Neural progenitor cell (in vitro differentiated cells): ENCODE data around the gene MSRB1. TPM values are rescaled to one million over a fixed set of nuclear protein-coding genes. Genes with fewer than 3 reads are reported as not detected.

Source experiments
- DNase-seq: peaks from one replicate; pipeline ENCODE4 v3.0.0-alpha.2; 2016; ENCODE audit warnings: low spot score
- H2AFZ ChIP-seq: fragments of 200-600 bp; sonication (generic); replicated peaks from 2 replicates; pipeline ENCODE4 v1.6.1; 2016; ENCODE audit warnings: antibody characterized with exemption
- H3F3A ChIP-seq: fragments of 200-600 bp; sonication (generic); 2 replicates; pipeline ENCODE4 v1.6.1; 2016; ENCODE audit warnings: antibody characterized with exemption, low read depth
- H3K27ac ChIP-seq: fragments of 200-600 bp; sonication (generic); 2 replicates; pipeline ENCODE4 v1.5.1; 2016; ENCODE audit warnings: mild to moderate bottlenecking
- H3K27me3 ChIP-seq: fragments of 200-600 bp; sonication (generic); 2 replicates; pipeline ENCODE4 v1.6.1; 2016; ENCODE audit warnings: mild to moderate bottlenecking, moderate library complexity
- H3K36me3 ChIP-seq: fragments of 200-600 bp; sonication (generic); 2 replicates; pipeline ENCODE4 v1.5.1; 2016
- H3K4me1 ChIP-seq: fragments of 200-600 bp; sonication (generic); 2 replicates; pipeline ENCODE4 v1.6.1; 2016; ENCODE audit warnings: mixed run types
- H3K4me2 ChIP-seq: fragments of 200-600 bp; sonication (generic); 2 replicates; pipeline ENCODE4 v1.6.1; 2016
- H3K4me3 ChIP-seq: fragments of 200-600 bp; sonication (generic); 2 replicates; pipeline ENCODE4 v1.5.1; 2016
- H3K79me2 ChIP-seq: fragments of 200-600 bp; sonication (generic); 2 replicates; pipeline ENCODE4 v1.6.1; 2016; ENCODE audit warnings: low read depth
- H3K9ac ChIP-seq: fragments of 200-600 bp; sonication (generic); 2 replicates; pipeline ENCODE4 v1.6.1; 2016
- H3K9me3 ChIP-seq: fragments of 200-600 bp; sonication (generic); 2 replicates; pipeline ENCODE4 v1.5.1; 2016; ENCODE audit warnings: low read depth
- H4K20me1 ChIP-seq: fragments of 200-600 bp; sonication (generic); 2 replicates; pipeline ENCODE4 v1.6.1; 2016; ENCODE audit warnings: low read depth
- H3K27ac Mint-ChIP-seq: 3 replicates; pipeline ENCODE4 v1.8.0; 2021; ENCODE audit warnings: mixed read lengths
- H3K27me3 Mint-ChIP-seq: 2 replicates; pipeline ENCODE4 v1.8.0; 2022; ENCODE audit warnings: low read depth, mild to moderate bottlenecking, inconsistent platforms, moderate library complexity, mixed read lengths; ENCODE audit not compliant: insufficient read depth
- H3K36me3 Mint-ChIP-seq: 3 replicates; pipeline ENCODE4 v1.8.0; 2021; ENCODE audit warnings: mixed read lengths
- H3K4me1 Mint-ChIP-seq: 3 replicates; pipeline ENCODE4 v1.8.0; 2021; ENCODE audit warnings: mixed read lengths
- H3K4me3 Mint-ChIP-seq: 3 replicates; pipeline ENCODE4 v1.8.0; 2021; ENCODE audit warnings: mild to moderate bottlenecking, moderate library complexity, mixed read lengths
- H3K9me3 Mint-ChIP-seq: 3 replicates; pipeline ENCODE4 v1.8.0; 2020; ENCODE audit warnings: mixed read lengths
- EZH2 ChIP-seq: fragments of 200-600 bp; sonication (generic); IDR thresholded peaks from 2 replicates; pipeline ENCODE4 v1.6.1; 2017; ENCODE audit warnings: antibody characterized with exemption, mild to moderate bottlenecking, moderate library complexity
- EZH2phosphoT487 ChIP-seq: fragments of 200-600 bp; sonication (generic); IDR thresholded peaks from 2 replicates; pipeline ENCODE4 v1.6.1; 2017; ENCODE audit warnings: antibody characterized with exemption
- total RNA-seq: library from RNA; depleted of rRNA; stranded (reverse); fragments of >200 nt; gene quantifications from 2 replicates; pipeline ENCODE4 v1.2.3, GENCODE V29; 2015; ENCODE audit warnings: low replicate concordance
- TF ChIP-seq, protein P1 (sequence below): fragments of 200-600 bp; sonication (generic); IDR thresholded peaks from 2 replicates; pipeline ENCODE4 v1.5.1; 2017; ENCODE audit warnings: antibody characterized with exemption, mild to moderate bottlenecking

The MSRB1 gene
- total RNA-seq, 1 donor from 2014 or later: 26.9 TPM

DNA sequence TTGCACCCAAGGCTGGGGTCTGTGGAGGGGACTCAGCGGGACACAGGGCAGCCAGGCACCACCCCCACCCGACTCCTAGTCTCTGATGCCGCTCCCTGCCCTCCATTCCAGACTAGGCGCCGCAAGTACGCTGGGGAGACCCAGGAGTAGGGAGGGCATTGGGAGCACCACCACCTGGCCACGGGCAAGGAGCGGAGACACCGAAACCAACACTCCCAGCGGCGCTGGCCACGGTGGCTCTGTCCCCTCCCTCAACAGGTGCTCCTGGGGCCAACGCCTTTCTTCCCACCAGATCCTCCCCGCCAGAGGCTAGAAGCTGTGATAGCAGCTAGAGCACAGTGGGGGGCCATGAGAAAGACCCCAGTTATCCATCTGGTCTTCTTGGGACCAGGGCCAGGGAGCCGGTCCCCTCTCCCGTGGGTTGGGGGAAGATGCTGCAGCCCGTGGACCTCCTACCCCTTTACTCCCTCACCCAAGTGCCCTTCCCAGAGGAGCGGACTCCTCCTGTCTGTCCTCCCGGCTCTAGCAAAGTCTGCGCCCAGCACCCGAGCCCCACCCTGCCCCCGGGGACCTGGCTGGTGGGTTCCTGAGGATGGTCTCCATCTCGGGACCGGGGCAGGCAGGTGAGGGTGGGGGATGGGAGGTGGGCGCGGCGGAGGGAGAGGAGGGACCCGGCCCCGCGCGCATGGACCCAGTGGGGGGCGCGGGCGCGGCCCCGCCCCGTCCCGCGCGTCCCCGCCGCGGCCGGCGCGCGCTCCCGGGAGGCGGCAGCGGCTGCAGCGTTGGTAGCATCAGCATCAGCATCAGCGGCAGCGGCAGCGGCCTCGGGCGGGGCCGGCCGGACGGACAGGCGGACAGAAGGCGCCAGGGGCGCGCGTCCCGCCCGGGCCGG, 46.5 kb upstream of the MSRB1 start, which contains the start of gene SYNGR3:
Gene SYNGR3, plus strand, starts transcription at position 762 of the 892 bp plus-strand sequence. CDS start 133 bp downstream, outside the sequence.
- H3K4me1 Mint-ChIP-seq: peaks cover 22% of the 10 kb centered on the region
- Histone ChIP-seq H3K27me3 (peaks cover 58% of the 10 kb centered on the region), H3K4me3 (peak within 1 kb of the TSS; percentile 55), H3K4me1 (peaks cover 17% of the 10 kb centered on the region), H3K79me2 (peaks cover 11% of the 10 kb centered on the region), H3K9ac (no peak within 1 kb of the TSS), H3K9me3 (no peaks in the 10 kb centered on the region), H2AFZ (peak within 1 kb of the TSS; percentile 45), H4K20me1 (peaks cover 24% of the 10 kb centered on the region), H3F3A (peaks cover 49% of the 10 kb centered on the region), H3K36me3 (no peaks in the 10 kb centered on the region), H3K27ac (no peak within 1 kb of the TSS), H3K4me2 (peak within 1 kb of the TSS; percentile 84)
- H3K27ac Mint-ChIP-seq: no peak within 1 kb of the TSS
- TF ChIP-seq EZH2: peak; percentile 39
- TF ChIP-seq EZH2phosphoT487: peak; percentile 38
- TF ChIP-seq, protein P1, sequence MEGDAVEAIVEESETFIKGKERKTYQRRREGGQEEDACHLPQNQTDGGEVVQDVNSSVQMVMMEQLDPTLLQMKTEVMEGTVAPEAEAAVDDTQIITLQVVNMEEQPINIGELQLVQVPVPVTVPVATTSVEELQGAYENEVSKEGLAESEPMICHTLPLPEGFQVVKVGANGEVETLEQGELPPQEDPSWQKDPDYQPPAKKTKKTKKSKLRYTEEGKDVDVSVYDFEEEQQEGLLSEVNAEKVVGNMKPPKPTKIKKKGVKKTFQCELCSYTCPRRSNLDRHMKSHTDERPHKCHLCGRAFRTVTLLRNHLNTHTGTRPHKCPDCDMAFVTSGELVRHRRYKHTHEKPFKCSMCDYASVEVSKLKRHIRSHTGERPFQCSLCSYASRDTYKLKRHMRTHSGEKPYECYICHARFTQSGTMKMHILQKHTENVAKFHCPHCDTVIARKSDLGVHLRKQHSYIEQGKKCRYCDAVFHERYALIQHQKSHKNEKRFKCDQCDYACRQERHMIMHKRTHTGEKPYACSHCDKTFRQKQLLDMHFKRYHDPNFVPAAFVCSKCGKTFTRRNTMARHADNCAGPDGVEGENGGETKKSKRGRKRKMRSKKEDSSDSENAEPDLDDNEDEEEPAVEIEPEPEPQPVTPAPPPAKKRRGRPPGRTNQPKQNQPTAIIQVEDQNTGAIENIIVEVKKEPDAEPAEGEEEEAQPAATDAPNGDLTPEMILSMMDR: no peak
- DNase-seq: peak; percentile 71
- peaks cover 2% of the 10 kb centered on the region for H3K9me3 Mint-ChIP-seq
- H3K36me3 Mint-ChIP-seq: peaks cover 10% of the 10 kb centered on the region
- H3K27me3 Mint-ChIP-seq: peaks cover 27% of the 10 kb centered on the region
- H3K4me3 Mint-ChIP-seq: peak within 1 kb of the TSS; percentile 74

DNA sequence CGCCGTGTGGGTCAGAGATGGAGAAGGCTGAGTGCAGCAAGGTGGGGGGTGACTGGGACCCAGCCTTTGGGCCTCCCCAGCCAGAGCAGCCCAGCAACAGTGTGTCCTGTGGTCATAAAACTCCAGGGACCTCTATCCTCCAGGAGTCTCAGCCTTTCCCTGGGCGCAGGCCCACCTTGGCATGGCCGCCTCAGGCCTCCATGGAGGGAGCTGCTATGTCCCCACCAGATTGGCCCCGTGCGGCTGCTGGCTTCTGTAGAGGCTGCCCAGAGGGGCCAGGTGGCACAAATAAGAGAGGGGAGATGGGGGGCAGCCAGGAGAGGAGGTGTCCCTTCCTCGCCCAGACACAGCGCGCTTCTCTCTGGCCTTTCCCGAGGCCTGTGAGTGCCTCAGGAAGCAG, 44.2 kb upstream of the MSRB1 start:
- H3K9me3 ChIP-seq: no peaks in the 10 kb centered on the region
- Mint-ChIP-seq H3K27me3 (peaks cover 32% of the 10 kb centered on the region), H3K36me3 (peaks cover 10% of the 10 kb centered on the region), H3K27ac (no peak overlapping the region), H3K9me3 (peaks cover 2% of the 10 kb centered on the region), H3K4me3 (peak overlapping the region; percentile 70), H3K4me1 (peaks cover 32% of the 10 kb centered on the region)
- H3K36me3 ChIP-seq: no peaks in the 10 kb centered on the region
- peaks cover 14% of the 10 kb centered on the region for H3K79me2 ChIP-seq
- H2AFZ ChIP-seq: no peak overlapping the region
- no peak for DNase-seq
- no peak for TF ChIP-seq EZH2phosphoT487
- TF ChIP-seq, protein P1: no peak
- no peak for TF ChIP-seq EZH2
- peaks cover 17% of the 10 kb centered on the region for H3K4me1 ChIP-seq
- peaks cover 27% of the 10 kb centered on the region for H4K20me1 ChIP-seq
- H3K4me3 ChIP-seq: no peak overlapping the region
- no peak overlapping the region for H3K9ac ChIP-seq
- H3F3A ChIP-seq: peaks cover 46% of the 10 kb centered on the region
- no peak overlapping the region for H3K27ac ChIP-seq
- no peak overlapping the region for H3K4me2 ChIP-seq
- peaks cover 56% of the 10 kb centered on the region for H3K27me3 ChIP-seq

DNA sequence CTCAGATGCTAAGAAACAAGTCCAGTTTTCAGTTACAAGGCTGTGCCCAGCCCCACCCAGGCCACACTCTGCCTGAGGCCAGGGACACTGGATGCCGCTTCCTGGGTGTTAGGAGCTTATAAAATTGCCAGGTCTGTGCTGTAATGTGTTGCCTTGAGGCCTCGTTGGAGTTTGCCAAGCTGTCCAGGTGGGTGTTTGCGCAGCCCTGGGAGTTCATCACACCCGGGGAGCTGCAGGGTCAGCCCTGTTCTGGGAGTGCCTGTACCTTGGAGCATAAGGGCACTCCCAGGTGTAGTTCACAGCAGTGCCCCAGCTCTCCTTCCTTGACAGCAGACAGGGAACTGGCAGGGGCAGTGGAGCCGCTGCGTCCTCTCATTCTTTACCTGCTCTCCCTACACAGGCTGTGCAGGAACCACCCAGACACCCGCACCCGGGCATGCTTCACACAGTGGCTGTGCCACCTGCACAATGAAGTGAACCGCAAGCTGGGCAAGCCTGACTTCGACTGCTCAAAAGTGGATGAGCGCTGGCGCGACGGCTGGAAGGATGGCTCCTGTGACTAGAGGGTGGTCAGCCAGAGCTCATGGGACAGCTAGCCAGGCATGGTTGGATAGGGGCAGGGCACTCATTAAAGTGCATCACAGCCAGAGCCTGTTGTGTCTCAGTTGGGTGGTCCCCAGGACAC, 42.6 kb upstream of the MSRB1 start:
- peaks cover 36% of the 10 kb centered on the region for H3F3A ChIP-seq
- H3K79me2 ChIP-seq: peaks cover 14% of the 10 kb centered on the region
- no peak for DNase-seq
- H2AFZ ChIP-seq: no peak overlapping the region
- H3K9ac ChIP-seq: no peak overlapping the region
- H3K4me1 ChIP-seq: peaks cover 23% of the 10 kb centered on the region
- TF ChIP-seq EZH2phosphoT487: no peak
- TF ChIP-seq EZH2: no peak
- TF ChIP-seq, protein P1: no peak
- peaks cover 33% of the 10 kb centered on the region for H3K27me3 Mint-ChIP-seq
- peaks cover 30% of the 10 kb centered on the region for H3K4me1 Mint-ChIP-seq
- H3K4me3 Mint-ChIP-seq: peak overlapping the region; percentile 89
- H3K4me2 ChIP-seq: peak overlapping the region; percentile 93
- H3K9me3 ChIP-seq: no peaks in the 10 kb centered on the region
- H3K36me3 Mint-ChIP-seq: peaks cover 10% of the 10 kb centered on the region
- H3K27ac ChIP-seq: no peak overlapping the region
- H3K36me3 ChIP-seq: no peaks in the 10 kb centered on the region
- H3K27ac Mint-ChIP-seq: no peak overlapping the region
- H3K9me3 Mint-ChIP-seq: no peaks in the 10 kb centered on the region
- H3K27me3 ChIP-seq: peaks cover 56% of the 10 kb centered on the region
- peak overlapping the region; percentile 95 for H3K4me3 ChIP-seq
- H4K20me1 ChIP-seq: peaks cover 24% of the 10 kb centered on the region
